NCI-H2227 (cell line): ENCODE data around the gene FTL.

Source experiments
- DNase-seq: peaks from one replicate; lab custom pipeline; 2025; ENCODE audit not compliant: unreplicated experiment; lab: John Stamatoyannopoulos, UW

FTL gene

GRCh38 chr19:48965806-48966540, 864 bp downstream of the FTL start:
- DNase-seq, result peak; percentile 89

GRCh38 chr19:48966541-48967345, 1.6 kb downstream of the FTL start:
- DNase-seq, result no peak

- DNase-seq, result no peak
Measured at GRCh38 chr19:48967346-48968178, 2.5 kb downstream of the FTL start.

- no peak for DNase-seq
Measured at GRCh38 chr19:48968179-48968661, 3.1 kb downstream of the FTL start.

GRCh38 chr19:48968813-48969218, 3.7 kb downstream of the FTL start:
- DNase-seq, result no peak

GRCh38 chr19:48969276-48970138, 4.4 kb downstream of the FTL start:
- DNase-seq, result no peak

- DNase-seq, result no peak
Measured at GRCh38 chr19:48970139-48970766, 5.1 kb downstream of the FTL start.

GRCh38 chr19:48970923-48971395, 5.8 kb downstream of the FTL start:
- DNase-seq, result no peak

GRCh38 chr19:48975947-48976847, 11.1 kb downstream of the FTL start:
- DNase-seq, result peak; percentile 49

GRCh38 chr19:48977061-48977460, 12.0 kb downstream of the FTL start:
- DNase-seq, result no peak

- no peak for DNase-seq
Measured at GRCh38 chr19:48982280-48982679, 17.2 kb downstream of the FTL start.

- DNase-seq, result no peak
Measured at GRCh38 chr19:48985711-48986110, 20.6 kb downstream of the FTL start.

- DNase-seq, result no peak
Measured at GRCh38 chr19:48986211-48986610, 21.1 kb downstream of the FTL start.

GRCh38 chr19:48987323-48987722, 22.2 kb downstream of the FTL start:
- DNase-seq, result no peak

- no peak for DNase-seq
Measured at GRCh38 chr19:48988286-48988685, 23.2 kb downstream of the FTL start.

GRCh38 chr19:48988860-48989259, 23.8 kb downstream of the FTL start:
- DNase-seq, result no peak

GRCh38 chr19:48989701-48990291, 24.7 kb downstream of the FTL start:
- no peak for DNase-seq

GRCh38 chr19:48990400-48990799, 25.3 kb downstream of the FTL start:
- DNase-seq, result no peak
